ENCODE measurements around the gene PTPN12. TPM values are rescaled to one million over a fixed set of nuclear protein-coding genes. Genes with fewer than 3 reads are reported as not detected.

PTPN12 gene
- total RNA-seq, 1 experiment from 2014 or later = 38.4 TPM

DNA sequence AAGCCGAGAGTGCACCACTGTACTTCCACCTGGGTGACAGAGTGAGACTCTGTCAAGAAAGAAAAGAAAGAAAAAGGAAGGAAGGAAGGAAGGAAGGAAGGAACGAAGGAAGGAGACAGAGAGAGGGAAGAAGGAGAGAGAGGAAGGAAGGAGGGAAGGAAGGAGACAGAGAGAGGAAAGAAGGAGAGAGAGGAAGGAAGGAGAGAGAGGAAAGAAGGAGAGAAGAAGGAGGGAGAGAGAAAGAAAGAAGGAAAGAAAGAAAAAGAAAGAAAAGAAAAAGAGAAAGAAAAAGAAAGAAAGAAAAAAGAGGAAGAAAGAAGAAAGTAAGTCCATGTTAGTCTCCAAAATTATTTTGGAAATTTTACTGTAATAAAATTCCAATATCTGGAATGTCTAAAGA is 125.8 kb downstream of the PTPN12 start:
- DNase-seq (ENCODE audit: low read depth) = no peak

DNA sequence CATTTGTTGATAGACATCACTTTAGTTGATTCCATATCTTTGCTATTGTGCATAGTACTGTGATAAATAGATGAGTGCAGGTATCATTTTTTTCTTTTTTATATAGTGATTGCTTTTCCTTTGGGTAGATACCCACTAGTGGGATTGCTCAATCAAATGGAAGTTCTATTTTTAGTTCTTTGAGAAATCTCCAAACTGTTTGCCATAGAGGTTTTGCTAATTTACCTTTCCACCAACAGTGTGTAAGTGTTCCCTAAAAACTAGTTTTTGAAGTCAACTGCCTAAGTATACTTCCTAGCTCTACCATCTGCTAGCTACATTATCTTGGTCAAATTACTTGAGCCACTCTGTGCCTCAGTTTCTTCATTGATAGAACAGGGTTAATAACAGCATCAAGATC is 127.6 kb downstream of the PTPN12 start:
- no peak for DNase-seq (ENCODE audit: low read depth)

DNA sequence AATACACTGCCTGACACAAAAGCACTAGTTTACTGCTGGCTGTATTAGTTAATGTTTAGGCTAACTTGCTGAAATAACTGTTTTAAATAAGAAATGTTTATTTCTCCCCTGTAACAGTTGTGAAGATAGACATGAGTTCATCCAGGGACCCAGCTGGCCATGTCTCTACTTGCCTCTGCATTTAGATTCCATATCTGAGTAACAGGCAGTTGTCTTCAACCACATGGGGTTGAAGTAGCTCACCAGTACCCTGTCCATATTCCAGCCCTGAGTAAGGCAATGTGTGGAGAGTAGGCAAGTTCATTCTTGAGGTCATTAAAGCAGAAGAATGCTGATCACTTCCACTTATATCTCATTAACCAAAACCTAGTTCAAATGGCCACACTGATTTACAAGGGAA is 128.1 kb downstream of the PTPN12 start:
- no peak for DNase-seq (ENCODE audit: low read depth)

DNA sequence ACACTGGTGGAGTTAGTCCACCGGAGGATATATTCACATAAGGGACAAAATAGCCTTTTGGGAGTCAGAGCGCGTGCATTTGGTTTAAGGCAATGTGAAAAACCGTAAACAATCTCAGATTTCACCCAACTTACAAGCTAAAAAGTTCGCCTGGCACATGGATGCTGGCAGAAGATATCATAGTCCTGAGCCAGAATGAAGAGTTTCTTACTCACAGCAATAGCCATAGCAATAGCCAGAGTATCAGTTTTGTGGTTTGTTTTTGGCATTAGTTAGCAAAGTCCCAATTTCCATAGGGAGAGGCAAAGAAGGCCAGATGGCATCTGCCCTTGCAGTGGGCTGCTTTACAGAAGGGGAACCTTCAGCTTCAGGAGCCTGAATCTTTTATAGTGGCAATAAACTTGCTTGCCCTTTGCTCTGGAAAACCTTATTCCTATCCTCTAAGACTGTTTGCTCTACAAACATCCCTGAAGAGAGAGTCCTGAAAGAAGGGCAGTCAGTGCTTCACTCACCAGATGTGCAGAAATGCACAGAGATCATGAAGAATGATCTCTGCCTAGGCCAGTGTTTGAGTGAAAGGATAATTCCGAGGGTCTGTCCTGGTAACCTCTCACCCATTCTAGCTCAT is 130.5 kb downstream of the PTPN12 start:
- no peak for DNase-seq (ENCODE audit: low read depth)

DNA sequence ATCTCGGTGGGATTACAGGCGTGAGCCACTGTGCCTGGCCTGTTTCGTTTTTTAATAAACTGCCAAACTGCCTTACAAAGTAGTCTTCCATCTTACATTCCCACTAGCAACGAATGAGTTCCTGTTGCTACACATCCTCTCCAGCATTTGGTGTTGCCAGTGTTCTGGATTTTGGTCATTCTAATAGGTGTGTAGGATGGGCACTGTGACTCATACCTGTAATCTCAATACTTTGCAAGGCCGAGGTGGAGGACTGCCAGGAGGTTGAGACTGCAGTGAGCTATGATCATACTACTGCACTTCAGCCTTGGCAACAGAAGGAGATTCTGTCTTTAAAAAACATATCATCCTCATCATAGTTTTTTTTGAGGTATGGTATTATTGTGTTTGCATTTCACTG is 137.8 kb downstream of the PTPN12 start:
- DNase-seq (ENCODE audit: low read depth) = peak; percentile 73

DNA sequence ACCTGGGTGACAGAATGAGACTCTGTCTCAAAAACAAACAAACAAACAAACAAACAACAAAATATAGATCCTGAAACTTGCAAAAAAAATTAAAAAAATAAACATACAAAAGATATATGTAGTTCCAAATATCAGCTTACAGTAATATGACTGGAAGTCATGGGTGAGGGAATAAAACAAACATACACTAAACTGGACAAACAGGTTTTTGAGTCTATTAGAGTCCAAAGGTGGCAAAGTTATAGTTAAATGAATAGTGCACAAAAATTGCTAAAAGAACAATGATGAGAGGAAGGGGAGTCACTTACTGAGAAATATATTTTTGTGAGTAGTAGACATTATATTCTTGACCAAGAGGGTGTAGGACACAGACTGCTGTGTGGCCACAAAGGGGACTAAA is 142.5 kb downstream of the PTPN12 start:
- no peak for DNase-seq (ENCODE audit: low read depth)

DNA sequence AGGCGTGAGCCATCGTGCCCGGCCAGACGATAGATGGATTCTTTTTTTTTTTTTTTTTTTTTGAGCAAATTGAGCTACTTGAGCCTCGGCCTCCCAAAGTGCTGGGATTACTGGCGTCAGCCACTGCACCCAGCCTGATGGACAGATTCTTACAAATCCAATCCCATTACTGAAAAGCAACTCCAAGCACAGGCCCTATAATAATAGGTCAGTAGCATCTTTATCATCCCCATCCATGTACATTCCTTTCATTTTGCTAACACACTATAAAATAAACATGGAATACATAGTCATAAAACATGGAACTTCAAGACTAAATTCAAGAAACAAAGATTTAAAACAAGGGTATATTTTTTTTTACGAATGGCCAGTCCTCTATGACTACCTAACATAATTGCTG is 143.2 kb downstream of the PTPN12 start:
- no peak for DNase-seq (ENCODE audit: low read depth)

DNA sequence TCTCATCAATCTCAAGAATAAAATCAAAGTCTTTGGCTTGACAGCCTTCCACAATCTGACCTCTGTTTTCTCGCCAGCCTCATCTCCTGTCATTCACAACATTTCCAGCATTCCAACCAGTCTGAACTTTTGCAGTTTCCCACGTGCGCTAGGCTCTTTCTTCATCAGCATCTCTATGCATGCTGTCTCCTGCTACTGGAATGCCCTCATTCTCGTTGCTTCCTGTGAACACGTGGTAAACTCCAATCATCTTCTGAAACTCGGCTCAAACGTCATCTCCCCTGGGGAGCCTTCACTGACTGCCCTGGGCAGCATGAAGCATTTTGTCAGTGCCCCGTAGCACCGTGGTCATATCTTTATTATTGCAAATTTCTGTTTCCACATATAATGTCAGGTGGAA is 146.9 kb downstream of the PTPN12 start:
- DNase-seq (ENCODE audit: low read depth) = no peak

DNA sequence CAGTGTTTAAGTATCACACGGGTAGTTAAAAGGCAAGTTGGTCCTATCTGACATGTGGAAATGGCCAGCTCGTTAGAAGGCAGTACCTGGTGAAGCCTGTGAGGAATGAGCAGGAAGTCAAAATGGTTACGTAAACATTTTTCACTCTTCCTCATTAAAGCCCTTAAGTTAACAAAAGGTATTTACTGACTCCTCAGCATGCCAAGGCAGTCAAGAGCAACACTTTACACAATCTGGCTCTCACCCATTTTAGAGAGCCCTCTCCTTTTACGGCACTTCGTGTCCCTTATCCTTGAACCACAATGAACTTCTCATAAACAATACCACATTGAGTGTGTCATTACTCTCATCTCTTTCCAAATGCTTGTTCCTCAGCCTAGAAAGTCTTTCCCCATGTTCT is 148.1 kb downstream of the PTPN12 start:
- no peak for DNase-seq (ENCODE audit: low read depth)

DNA sequence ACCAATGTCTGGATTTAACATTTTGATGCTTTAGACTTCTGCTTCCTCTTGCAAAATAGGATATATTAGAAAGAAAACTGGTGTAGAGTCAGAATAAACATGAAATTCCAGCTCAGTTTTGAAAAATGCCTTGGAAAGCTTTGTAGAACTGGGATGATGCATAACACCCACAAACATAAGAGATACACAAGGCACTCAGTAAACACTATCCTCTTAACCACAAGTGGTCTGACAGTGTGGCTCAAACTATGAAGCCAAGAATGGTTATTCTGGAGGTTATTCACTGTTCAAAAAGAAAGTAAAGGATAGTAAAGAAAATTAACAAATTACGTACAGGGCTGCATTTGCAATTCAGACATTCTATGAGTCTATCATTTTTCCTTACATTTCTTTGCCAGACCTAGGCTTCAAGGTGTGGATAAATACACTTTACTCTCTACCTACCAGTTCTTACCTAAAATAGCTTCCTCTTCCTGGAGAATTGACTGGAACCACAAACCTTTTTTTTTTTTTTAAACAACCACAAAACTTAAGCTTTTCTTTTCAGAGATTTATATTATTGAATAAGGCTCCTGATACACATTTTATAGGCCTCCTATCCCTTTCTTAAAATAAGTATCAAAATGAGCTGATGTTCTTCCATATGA is 150.1 kb downstream of the PTPN12 start:
- DNase-seq (ENCODE audit: low read depth) = no peak

DNA sequence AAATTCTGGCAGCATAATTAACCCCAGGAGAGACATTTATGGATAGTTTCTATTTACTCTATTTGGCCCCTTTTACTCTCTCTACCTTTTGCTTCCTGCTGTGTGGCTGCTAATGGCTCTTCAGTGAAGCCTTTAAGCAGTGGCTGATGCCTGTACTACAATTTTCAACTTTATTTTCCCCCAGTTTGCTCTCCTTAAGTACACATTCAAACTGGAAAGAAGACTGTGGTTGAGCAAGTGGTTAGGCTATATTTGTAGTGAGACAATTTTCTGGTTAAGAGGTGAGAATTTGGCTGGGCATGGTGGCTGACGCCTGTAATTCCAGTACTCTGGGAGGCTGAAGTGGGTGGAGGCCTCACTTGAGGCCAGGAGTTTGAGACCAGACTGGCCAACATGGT is 150.7 kb downstream of the PTPN12 start:
- no peak for DNase-seq (ENCODE audit: low read depth)

Other genes starting within 250 kb of the PTPN12 start
- gene GSAP, start 120.9 kb upstream of the PTPN12 start, total RNA-seq (2014; rRNA removed; shearing (Covaris generic)) = 1.2 and 1.5 TPM in 2 replicates
- gene RSBN1L, start 159.2 kb downstream of the PTPN12 start, total RNA-seq (2014; rRNA removed; shearing (Covaris generic)) = 16.5 and 17.8 TPM in 2 replicates